Activated CD4-positive, CD25-positive, alpha-beta regulatory T cell treated with anti-CD3 and anti-CD28 coated beads, Interleukin-2, amount 50 U/mL, for 24 hours (primary cell): ENCODE data around the gene CXorf58.
"Not testable (repeated sequence)": the region's sequence is repeated elsewhere in the genome, so short reads cannot be mapped to it uniquely, and the experiment has no call there.

ENCODE experiments used
- ATAC-seq, 2 donors: fragments of 150-1000 bp; cut with Tn5 transposase; one replicate each; pipeline ENCODE4 v1.10.0; 2021; ENCODE audit warnings: mild to moderate bottlenecking in 1 of 2, moderate library complexity in 1 of 2

The CXorf58 gene

DNA sequence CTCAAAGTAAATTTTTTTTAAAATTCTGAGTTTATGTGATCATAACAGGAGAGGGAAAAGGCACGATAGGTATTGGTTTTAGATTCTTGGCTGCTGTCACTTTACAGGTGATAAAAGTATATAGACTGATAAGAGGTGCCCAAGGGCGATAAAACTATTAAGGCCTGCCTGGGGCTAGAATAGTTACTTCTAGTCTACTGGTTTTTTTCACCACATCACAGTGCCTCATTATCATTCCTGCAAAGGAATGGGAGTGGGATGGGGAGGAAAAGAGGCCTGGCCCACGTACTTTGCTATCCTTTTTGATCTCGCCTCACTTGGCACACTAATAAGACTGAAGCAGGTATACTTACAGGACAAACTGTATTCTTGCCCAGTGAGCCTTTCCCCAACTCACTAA lies 46.6 kb downstream of the CXorf58 start:
- ATAC-seq: no peak

GRCh38 chrX:23959781-23960180 lies 52.0 kb downstream of the CXorf58 start:
- ATAC-seq: no peak

GRCh38 chrX:23964191-23964590 lies 56.4 kb downstream of the CXorf58 start:
- ATAC-seq: no peak

- ATAC-seq: not testable (repeated sequence)
Observed at GRCh38 chrX:23965630-23966029, 57.8 kb downstream of the CXorf58 start.

GRCh38 chrX:23978491-23978890 lies 70.7 kb downstream of the CXorf58 start:
- ATAC-seq: no peak

DNA sequence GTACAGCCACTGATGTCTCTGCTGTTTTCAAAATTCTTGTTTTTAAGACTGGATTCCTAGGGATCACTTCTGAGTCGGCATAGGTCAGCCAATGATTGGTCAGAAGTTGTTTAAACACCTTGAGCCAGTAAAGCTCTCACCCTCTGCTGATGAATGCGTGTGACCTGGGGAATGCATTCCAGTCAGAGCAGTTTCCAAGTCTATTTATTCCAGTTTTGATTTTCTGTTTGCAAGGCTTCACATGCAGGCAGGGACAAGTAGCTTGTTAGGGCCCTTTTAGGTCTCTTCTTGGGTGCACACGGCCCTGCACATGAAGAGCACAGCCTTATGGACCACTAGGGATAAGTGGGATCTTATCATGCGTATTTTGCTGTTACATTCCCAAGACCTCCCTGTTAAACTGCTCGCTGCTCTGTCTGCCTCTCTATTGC lies 72.2 kb downstream of the CXorf58 start:
- ATAC-seq: no peak

DNA sequence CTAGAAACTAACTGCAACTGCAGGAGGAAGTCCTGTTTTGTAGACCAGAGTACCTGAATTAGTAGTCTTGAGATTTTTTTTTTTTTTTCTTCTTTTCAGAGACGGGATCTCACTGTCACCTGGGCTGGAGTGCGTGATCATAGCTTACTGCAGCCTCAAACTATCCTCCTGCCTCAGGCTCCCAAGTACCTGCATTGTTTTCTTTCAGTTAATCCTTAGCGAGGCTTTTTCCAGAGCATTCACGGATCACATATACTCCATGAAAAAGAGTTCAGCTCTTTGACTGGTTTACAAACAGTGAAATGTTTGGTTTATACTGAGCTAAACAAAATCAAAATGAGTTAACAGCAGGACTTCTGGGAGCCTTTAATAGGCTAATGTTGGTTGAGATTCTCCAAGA lies 73.4 kb downstream of the CXorf58 start:
- no peak for ATAC-seq

GRCh38 chrX:23981711-23982110 lies 73.9 kb downstream of the CXorf58 start:
- no peak for ATAC-seq

DNA sequence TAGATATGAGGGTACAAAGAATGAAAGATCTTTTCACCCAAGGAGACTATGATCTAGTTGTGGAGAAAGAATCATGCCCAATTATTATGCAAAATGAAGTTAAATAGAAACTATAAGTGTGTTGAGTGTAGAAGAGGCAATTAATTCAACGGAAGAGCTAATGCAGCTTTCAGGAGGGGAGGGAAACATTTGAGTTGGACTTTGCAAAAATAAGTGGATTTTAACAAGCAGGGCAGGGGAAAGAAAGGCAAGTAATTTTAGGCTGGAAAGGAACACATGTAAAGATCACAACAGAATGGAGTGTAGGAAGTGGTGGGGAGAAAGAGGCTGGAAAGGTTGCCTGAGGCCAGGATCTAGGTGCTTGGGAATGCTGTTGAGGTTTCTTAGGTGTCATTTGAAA lies 75.1 kb downstream of the CXorf58 start:
- no peak for ATAC-seq
